ENCODE data around the gene TOPORS. TPM values are rescaled to one million over a fixed set of nuclear protein-coding genes. Genes with fewer than 3 reads are reported as not detected.

The TOPORS gene
- total and polyA plus RNA-seq, 2 donors (not counting 1 experiment from before 2014, with no cell fraction given): 10.1 to 21.4 TPM

DNA sequence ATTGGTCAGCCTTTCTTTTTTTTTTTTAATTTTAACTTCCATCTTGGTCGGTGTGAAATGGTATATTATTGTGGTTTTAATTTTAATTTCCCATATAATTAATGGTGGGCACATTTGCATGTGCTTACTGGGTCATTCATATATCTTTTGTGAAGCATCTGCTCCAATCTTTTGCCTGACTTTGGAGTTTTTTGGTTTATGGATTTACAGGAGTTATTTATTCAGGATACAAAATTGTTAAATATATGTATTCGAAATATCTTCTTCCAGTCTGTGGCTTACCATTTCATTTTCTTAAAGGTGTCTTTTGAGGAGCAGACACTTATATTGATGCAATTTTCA lies 25.7 kb downstream of the TOPORS start:
- ATAC-seq (ENCODE audit: low read depth): no peak
- peak overlapping the region; percentile 93 for H3K27ac Mint-ChIP-seq
- Histone ChIP-seq H3K9ac (ENCODE audit: low read length) (peak overlapping the region; percentile 84), H3K4me1 (ENCODE audit: control insufficient read depth in 2 of 2, insufficient read depth in 2 of 2, low read length in 2 of 2) (peaks cover 27 to 31% of the 10 kb centered on the region in 2 donors), H3K4me3 (ENCODE audit: control extremely low read depth in 1 of 5, extremely low read depth in 1 of 5, insufficient read depth in 1 of 5, low read depth in 2 of 5, low read length in 4 of 5) (peak overlapping the region; percentile 73 to 98 (median 84)), H3K9me3 (ENCODE audit: control extremely low read depth in 1 of 3, control insufficient read depth in 2 of 3, insufficient read depth in 1 of 3, low read length in 2 of 3) (no peaks in the 10 kb centered on the region), H3K4me2 (replicated peaks; ENCODE audit: low read depth, low read length, poor library complexity, severe bottlenecking) (peak overlapping the region; percentile 87), H3K79me2 (ENCODE audit: control insufficient read depth, insufficient read depth, low read length) (peaks cover 59% of the 10 kb centered on the region), H4K20me1 (ENCODE audit: control insufficient read depth, insufficient read depth, low read length, poor library complexity, severe bottlenecking) (peaks cover 7% of the 10 kb centered on the region), H3K36me3 (replicated peaks in 1 of 2; ENCODE audit: control extremely low read depth in 1 of 2, control insufficient read depth in 1 of 2, extremely low read depth in 1 of 2, insufficient read depth in 2 of 2, low read length in 1 of 2) (peaks cover 0 to 7% of the 10 kb centered on the region in 2 experiments), H3K27me3 (replicated peaks in 1 of 4; ENCODE audit: control extremely low read depth in 1 of 4, control insufficient read depth in 3 of 4, insufficient read depth in 4 of 4, low read length in 3 of 4) (no peaks in the 10 kb centered on the region), H2AFZ (ENCODE audit: insufficient read depth, low read depth, low read length, poor library complexity, severe bottlenecking) (peak overlapping the region; percentile 72), H3K27ac (ENCODE audit: low read length in 2 of 2) (peak overlapping the region; percentile 73 to 74)
- CTCF ChIA-PET: interaction anchor here (0.6 to 3.4 kb wide), 13 partner anchors 12 to 147 kb away, joined by 3 to 48 read pairs (median 6); partner anchors contain the start of genes ACO1, NDUFB6, SMIM27 and TOPORS
- WGBS (ENCODE audit: insufficient coverage): no CpG with 5 or more reads among the region's 2 CpGs
- intact Hi-C loops (cut with micrococcal nuclease): loop anchor here (1.0 kb wide), 4 partner anchors 26 to 147 kb away; partner anchors contain the start of genes ACO1, NDUFB6, SMIM27 and TOPORS
- H3K4me1 Mint-ChIP-seq: peaks cover 49% of the 10 kb centered on the region
- DNase-seq: no peak
- no peaks in the 10 kb centered on the region for H3K9me3 Mint-ChIP-seq (ENCODE audit: insufficient read depth)
- H3K4me3 Mint-ChIP-seq: peak overlapping the region; percentile 95
- TF ChIP-seq, protein P1, sequence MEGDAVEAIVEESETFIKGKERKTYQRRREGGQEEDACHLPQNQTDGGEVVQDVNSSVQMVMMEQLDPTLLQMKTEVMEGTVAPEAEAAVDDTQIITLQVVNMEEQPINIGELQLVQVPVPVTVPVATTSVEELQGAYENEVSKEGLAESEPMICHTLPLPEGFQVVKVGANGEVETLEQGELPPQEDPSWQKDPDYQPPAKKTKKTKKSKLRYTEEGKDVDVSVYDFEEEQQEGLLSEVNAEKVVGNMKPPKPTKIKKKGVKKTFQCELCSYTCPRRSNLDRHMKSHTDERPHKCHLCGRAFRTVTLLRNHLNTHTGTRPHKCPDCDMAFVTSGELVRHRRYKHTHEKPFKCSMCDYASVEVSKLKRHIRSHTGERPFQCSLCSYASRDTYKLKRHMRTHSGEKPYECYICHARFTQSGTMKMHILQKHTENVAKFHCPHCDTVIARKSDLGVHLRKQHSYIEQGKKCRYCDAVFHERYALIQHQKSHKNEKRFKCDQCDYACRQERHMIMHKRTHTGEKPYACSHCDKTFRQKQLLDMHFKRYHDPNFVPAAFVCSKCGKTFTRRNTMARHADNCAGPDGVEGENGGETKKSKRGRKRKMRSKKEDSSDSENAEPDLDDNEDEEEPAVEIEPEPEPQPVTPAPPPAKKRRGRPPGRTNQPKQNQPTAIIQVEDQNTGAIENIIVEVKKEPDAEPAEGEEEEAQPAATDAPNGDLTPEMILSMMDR (IDR thresholded peaks at IDR 0.05): peak; percentile 40
- TF ChIP-seq EZH2 (IDR thresholded peaks at IDR 0.05; ENCODE audit: borderline replicate concordance, insufficient read depth, low read depth, low read length, poor library complexity, severe bottlenecking): no peak
- POLR2A ChIA-PET: interaction anchor here (0.6 to 2.0 kb wide), 3 partner anchors 25 to 48 kb away, joined by 3 to 16 read pairs (median 5); partner anchors contain the start of genes NDUFB6, SMIM27 and TOPORS
- H3K27me3 Mint-ChIP-seq: no peaks in the 10 kb centered on the region

All from B cell (primary cell).